Trophoblast cell (in vitro differentiated cells and primary cell): ENCODE data around the gene CTSV.
A peak's percentile ranks its signal among the peaks of the same experiment; 100 is the strongest.
"Not testable (repeated sequence)": the region's sequence is repeated elsewhere in the genome, so short reads cannot be mapped to it uniquely, and the experiment has no call there.

Experiments used
- DNase-seq, 2 donors: peaks; one replicate each; pipeline ENCODE4 v3.0.0-alpha.2; 2016
- H2AFZ ChIP-seq: 2 replicates; pipeline ENCODE4 v1.6.1; 2013; ENCODE audit warnings: low read length, moderate library complexity, mild to moderate bottlenecking; ENCODE audit not compliant: insufficient read depth, poor library complexity
- H2AK5ac ChIP-seq: 2 replicates; pipeline ENCODE4 v1.6.1; 2013; ENCODE audit warnings: mild to moderate bottlenecking, low read length
- H2BK120ac ChIP-seq: 2 replicates; pipeline ENCODE4 v1.6.1; 2013; ENCODE audit warnings: low read length, mild to moderate bottlenecking, moderate library complexity; ENCODE audit not compliant: insufficient read depth, poor library complexity
- H2BK12ac ChIP-seq: 2 replicates; pipeline ENCODE4 v1.6.1; 2013; ENCODE audit warnings: mild to moderate bottlenecking, low read length, moderate library complexity
- H2BK5ac ChIP-seq: 2 replicates; pipeline ENCODE4 v1.6.1; 2013; ENCODE audit warnings: low read length, low read depth, moderate library complexity, mild to moderate bottlenecking; ENCODE audit not compliant: poor library complexity
- H3K14ac ChIP-seq: 2 replicates; pipeline ENCODE4 v1.6.1; 2013; ENCODE audit warnings: mild to moderate bottlenecking, low read length
- H3K18ac ChIP-seq: 2 replicates; pipeline ENCODE4 v1.6.1; 2013; ENCODE audit warnings: mild to moderate bottlenecking, low read length
- H3K23ac ChIP-seq: 2 replicates; pipeline ENCODE4 v1.6.1; 2013; ENCODE audit warnings: low read length
- H3K27ac ChIP-seq: 2 replicates; pipeline ENCODE4 v1.5.1; 2013; ENCODE audit warnings: low read depth, mild to moderate bottlenecking, inconsistent platforms, low read length, moderate library complexity
- H3K27me3 ChIP-seq: 2 replicates; pipeline ENCODE4 v1.6.1; 2013; ENCODE audit warnings: inconsistent platforms, mild to moderate bottlenecking, low read length, moderate library complexity; ENCODE audit not compliant: insufficient read depth
- H3K36me3 ChIP-seq, 2 experiments: 1 replicate in 1 of 2; 2 replicates in 1 of 2; pipeline ENCODE4 v1.6.1; 2013; ENCODE audit warnings: low read length in 2 of 2, mild to moderate bottlenecking in 2 of 2, moderate library complexity in 1 of 2; ENCODE audit not compliant: insufficient read depth in 2 of 2, control insufficient read depth in 1 of 2
- H3K4ac ChIP-seq: 2 replicates; pipeline ENCODE4 v1.6.1; 2013; ENCODE audit warnings: low read depth, mild to moderate bottlenecking, low read length, moderate library complexity
- H3K4me1 ChIP-seq, 2 experiments: 1 replicate in 1 of 2; 2 replicates in 1 of 2; pipeline ENCODE4 v1.6.1; 2013; ENCODE audit warnings: low read length in 2 of 2, mild to moderate bottlenecking in 2 of 2, moderate library complexity in 1 of 2; ENCODE audit not compliant: insufficient read depth in 2 of 2, control insufficient read depth in 1 of 2
- H3K4me2 ChIP-seq: 2 replicates; pipeline ENCODE4 v1.6.1; 2013; ENCODE audit warnings: inconsistent platforms, mild to moderate bottlenecking, low read length, moderate library complexity
- H3K4me3 ChIP-seq: 2 replicates; pipeline ENCODE4 v1.5.1; 2013; ENCODE audit warnings: mild to moderate bottlenecking, low read depth, low read length, inconsistent platforms
- H3K79me1 ChIP-seq: one replicate; pipeline ENCODE4 v1.6.1; 2013; ENCODE audit warnings: low read length
- H3K79me2 ChIP-seq: 2 replicates; pipeline ENCODE4 v1.6.1; 2013; ENCODE audit warnings: low read length, mild to moderate bottlenecking; ENCODE audit not compliant: control insufficient read depth, insufficient read depth, poor library complexity
- H3K9ac ChIP-seq: 2 replicates; pipeline ENCODE4 v1.6.1; 2013; ENCODE audit warnings: mild to moderate bottlenecking, low read length
- H3K9me3 ChIP-seq: 2 replicates; pipeline ENCODE4 v1.6.1; 2013; ENCODE audit warnings: low read depth, mild to moderate bottlenecking, control low read depth, inconsistent platforms, low read length; ENCODE audit not compliant: insufficient read depth
- H4K12ac ChIP-seq: 2 replicates; pipeline ENCODE4 v1.6.1; 2013; ENCODE audit warnings: low read depth, mild to moderate bottlenecking, low read length, moderate library complexity
- H4K8ac ChIP-seq: 2 replicates; pipeline ENCODE4 v1.6.1; 2013; ENCODE audit warnings: low read depth, mild to moderate bottlenecking, low read length, moderate library complexity
- H4K91ac ChIP-seq: one replicate; pipeline ENCODE4 v1.6.1; 2013; ENCODE audit warnings: low read depth, mild to moderate bottlenecking, low read length, moderate library complexity
- WGBS: extraction: QIAGEN DNeasy Blood & Tissue Kit; methylation state at CpG from one replicate; pipeline ENCODE4 v1.1.7; 2013; ENCODE audit warnings: missing lambda C conversion rate; ENCODE audit not compliant: insufficient read length, insufficient coverage; ENCODE audit errors: extremely low coverage; 5-methylcytosine and 5-hydroxymethylcytosine counted together

CTSV gene

DNA sequence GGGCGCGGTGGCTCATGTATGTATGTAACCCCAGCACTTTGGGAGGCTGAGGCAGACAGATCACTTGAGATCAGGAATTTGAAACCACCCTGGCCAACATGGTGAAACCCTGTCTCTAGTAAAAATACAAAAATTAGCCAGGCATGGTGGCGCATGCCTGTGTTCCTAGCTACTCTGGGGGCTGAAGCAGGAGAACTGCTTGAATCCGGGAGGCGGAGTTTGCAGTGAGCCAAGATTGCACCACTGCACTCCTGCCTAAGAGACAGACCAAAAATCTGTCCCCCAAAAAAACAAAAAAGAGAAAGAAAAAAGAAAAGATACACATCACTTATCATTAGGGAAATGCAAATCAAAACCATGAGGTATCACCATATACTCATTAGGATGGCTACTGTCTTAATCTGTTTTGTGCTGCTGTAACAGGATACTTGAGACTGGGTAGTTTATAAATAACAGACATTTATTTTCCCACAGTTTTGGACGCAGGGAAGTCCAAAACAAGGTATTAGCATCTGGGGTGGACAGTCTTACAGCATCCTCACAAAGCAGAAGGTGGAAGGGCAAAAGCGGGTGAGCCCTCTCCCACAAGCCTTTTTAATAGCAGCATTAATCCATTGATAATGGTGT lies 55.3 kb downstream of the CTSV start:
- H3K9ac ChIP-seq, H4K12ac ChIP-seq, DNase-seq, H3K4me2 ChIP-seq, H3K14ac ChIP-seq, H4K8ac ChIP-seq, H3K27me3 ChIP-seq, H3K79me1 ChIP-seq, H4K91ac ChIP-seq, H3K79me2 ChIP-seq, H3K36me3 ChIP-seq, H3K9me3 ChIP-seq, H3K23ac ChIP-seq, H3K4me1 ChIP-seq, H3K4me3 ChIP-seq, H3K27ac ChIP-seq, H3K18ac ChIP-seq, H2BK12ac ChIP-seq, H2AK5ac ChIP-seq, H2BK120ac ChIP-seq, H2BK5ac ChIP-seq, H2AFZ ChIP-seq: not testable (repeated sequence)
- no CpG with 5 or more reads among the region's 7 CpGs for WGBS
- H3K4ac ChIP-seq = peak overlapping the region; percentile 62
